K562 (cell line): ENCODE data around the gene VILL. TPM values are rescaled to one million over a fixed set of nuclear protein-coding genes. Genes with fewer than 3 reads are reported as not detected.

Experiments used
- ATF7 ChIP-seq: fragments of 450-650 bp; IDR thresholded peaks from 2 replicates; pipeline ENCODE4 v1.7.1; 2014; ENCODE audit warnings: mild to moderate bottlenecking, moderate library complexity
- CAMTA2 ChIP-seq: fragments of 250-450 bp; sonication (Bioruptor Pico); conservative IDR thresholded peaks from 2 replicates; pipeline ENCODE4 v1.5.1; 2022
- CBFA2T3 ChIP-seq: fragments of 450-650 bp; IDR thresholded peaks from 2 replicates; pipeline ENCODE4 v1.6.1; 2017
- ELF2 ChIP-seq: fragments of 250-450 bp; sonication (Bioruptor Pico); IDR thresholded peaks from 2 replicates; pipeline ENCODE4 v1.5.0; 2021; ENCODE audit warnings: mild to moderate bottlenecking
- HIVEP1 ChIP-seq: fragments of 250-450 bp; sonication (Bioruptor Pico); IDR thresholded peaks from 2 replicates; pipeline ENCODE4 v1.4.0; 2020; ENCODE audit warnings: mild to moderate bottlenecking
- JUNB ChIP-seq: fragments of 450-650 bp; formaldehyde crosslinking; conservative IDR thresholded peaks from 2 replicates; pipeline ENCODE4 v1.4.0; 2020; ENCODE audit warnings: mild to moderate bottlenecking
- KDM5B ChIP-seq: fragments of 200-600 bp; sonication (generic); IDR thresholded peaks from 2 replicates; pipeline ENCODE4 v1.6.1; 2012; ENCODE audit warnings: low read depth, mild to moderate bottlenecking, moderate library complexity, low read length, control low read depth, inconsistent platforms; ENCODE audit not compliant: insufficient replicate concordance
- MAFK ChIP-seq: IDR thresholded peaks from 2 replicates; pipeline ENCODE4 v1.6.1; 2011; ENCODE audit warnings: low read length, improper control_type of control experiment
- MEIS2 ChIP-seq: fragments of 450-650 bp; IDR thresholded peaks from 2 replicates; pipeline ENCODE4 v1.6.1; 2014; ENCODE audit warnings: mild to moderate bottlenecking; ENCODE audit not compliant: partially characterized antibody
- SMAD4 ChIP-seq: fragments of 250-450 bp; sonication (Bioruptor Pico); conservative IDR thresholded peaks from 2 replicates; pipeline ENCODE4 v1.8.0; 2021; ENCODE audit warnings: inconsistent platforms, mild to moderate bottlenecking, moderate library complexity
- SMARCE1 ChIP-seq: fragments of 450-650 bp; IDR thresholded peaks from 2 replicates; pipeline ENCODE4 v1.7.1; 2016; ENCODE audit warnings: mild to moderate bottlenecking
- SNRNP70 ChIP-seq: fragments of 200-400 bp; formaldehyde crosslinking; optimal IDR thresholded peaks from 2 replicates; pipeline ENCODE3; 2017; ENCODE audit warnings: low read depth, low read length
- TAF1 ChIP-seq: IDR thresholded peaks from 2 replicates; pipeline ENCODE4 v1.6.1; 2011; ENCODE audit warnings: mild to moderate bottlenecking, low read length, moderate library complexity; ENCODE audit not compliant: insufficient read depth, control insufficient read depth, severe bottlenecking; ENCODE audit errors: extremely low read depth
- TBP ChIP-seq: optimal IDR thresholded peaks from 2 replicates; pipeline ENCODE3; 2011; ENCODE audit warnings: low read depth, low read length, improper control_type of control experiment
- YY1 ChIP-seq, 3 experiments: IDR thresholded peaks; 2 replicates each; pipeline ENCODE4 v1.6.1; 2011; ENCODE audit warnings: low read length in 2 of 3, mild to moderate bottlenecking in 2 of 3, moderate library complexity in 2 of 3, borderline replicate concordance in 1 of 3, control low read depth in 1 of 3, low read depth in 1 of 3; ENCODE audit not compliant: insufficient read depth in 3 of 3, insufficient replicate concordance in 2 of 3, control insufficient read depth in 1 of 3, insufficient read length in 1 of 3; ENCODE audit errors: extremely low read depth in 1 of 3
- ZNF124 ChIP-seq: sonication (generic); formaldehyde crosslinking; IDR thresholded peaks from 2 replicates; pipeline ENCODE4 v1.8.1; 2022; ENCODE audit warnings: missing genetic modification reagents
- ZNF354B ChIP-seq: fragments of 250-450 bp; sonication (Bioruptor Pico); IDR thresholded peaks from 2 replicates; pipeline ENCODE4 v1.4.0; 2020
- ZNF589 ChIP-seq: fragments of 200-800 bp; sonication (Bioruptor generic); IDR thresholded peaks from 2 replicates; pipeline ENCODE4 v1.6.1; 2016; ENCODE audit warnings: low read depth, missing genetic modification characterization, missing compliant biosample characterization
- ZNF766 ChIP-seq: fragments of 200-800 bp; sonication (Bioruptor generic); conservative IDR thresholded peaks from 2 replicates; pipeline ENCODE4 v1.6.1; 2016; ENCODE audit warnings: missing genetic modification characterization, missing compliant biosample characterization
- ZNF79 ChIP-seq: fragments of 250-450 bp; sonication (Bioruptor Pico); IDR thresholded peaks from 2 replicates; pipeline ENCODE4 v1.4.0; 2020; ENCODE audit warnings: low read depth, mild to moderate bottlenecking, moderate library complexity
- polyA plus RNA-seq, 8 experiments: library from polyadenylated mRNA; depleted of rRNA in 4 of 8; stranded (reverse) in 5 of 8; unstranded in 3 of 8; fragments of >200 nt; fragmentation: Nextera tagmentation in 2 of 8; fragmentation: Illumina TruSeq in 1 of 8; extraction: Ambion mirVana in 2 of 8; extraction: Trizol in 1 of 8; gene quantifications; 2 replicates each; pipeline versions ENCODE4 v1.2.1 to v1.2.3, GENCODE V29; 2011 to 2014; ENCODE audit warnings: inconsistent platforms in 1 of 8, missing spikeins in 1 of 8
- total RNA-seq, 7 experiments: library from RNA; depleted of rRNA in 6 of 7; stranded (reverse); fragments of >200 nt in 6 of 7; fragmentation: Illumina TruSeq in 2 of 7; extraction: Trizol in 2 of 7; gene quantifications; 2 replicates each; pipeline versions ENCODE4 v1.2.1 to v1.2.3, GENCODE V29; 2011 to 2021; ENCODE audit warnings: low replicate concordance in 1 of 7
- TF ChIP-seq, protein P1 (sequence below), 2 experiments: IDR thresholded peaks; 2 replicates each; pipeline ENCODE4 v1.6.1; 2012; ENCODE audit warnings: improper control_type of control experiment in 2 of 2, low read depth in 2 of 2, low read length in 2 of 2, borderline replicate concordance in 1 of 2
- TF ChIP-seq, protein P2 (sequence below), 2 experiments: fragments of 450-650 bp; IDR thresholded peaks; 2 replicates each; pipeline ENCODE4 v1.6.1; 2018; ENCODE audit warnings: mild to moderate bottlenecking in 2 of 2, low read depth in 1 of 2; ENCODE audit not compliant: partially characterized antibody in 2 of 2

VILL gene
- total and polyA plus RNA-seq, 9 of the 15 experiments (the other 6 are each of a cell fraction or from before 2014, with no cell fraction given), result 0.11 to 16.0 (median 8.8) TPM

DNA sequence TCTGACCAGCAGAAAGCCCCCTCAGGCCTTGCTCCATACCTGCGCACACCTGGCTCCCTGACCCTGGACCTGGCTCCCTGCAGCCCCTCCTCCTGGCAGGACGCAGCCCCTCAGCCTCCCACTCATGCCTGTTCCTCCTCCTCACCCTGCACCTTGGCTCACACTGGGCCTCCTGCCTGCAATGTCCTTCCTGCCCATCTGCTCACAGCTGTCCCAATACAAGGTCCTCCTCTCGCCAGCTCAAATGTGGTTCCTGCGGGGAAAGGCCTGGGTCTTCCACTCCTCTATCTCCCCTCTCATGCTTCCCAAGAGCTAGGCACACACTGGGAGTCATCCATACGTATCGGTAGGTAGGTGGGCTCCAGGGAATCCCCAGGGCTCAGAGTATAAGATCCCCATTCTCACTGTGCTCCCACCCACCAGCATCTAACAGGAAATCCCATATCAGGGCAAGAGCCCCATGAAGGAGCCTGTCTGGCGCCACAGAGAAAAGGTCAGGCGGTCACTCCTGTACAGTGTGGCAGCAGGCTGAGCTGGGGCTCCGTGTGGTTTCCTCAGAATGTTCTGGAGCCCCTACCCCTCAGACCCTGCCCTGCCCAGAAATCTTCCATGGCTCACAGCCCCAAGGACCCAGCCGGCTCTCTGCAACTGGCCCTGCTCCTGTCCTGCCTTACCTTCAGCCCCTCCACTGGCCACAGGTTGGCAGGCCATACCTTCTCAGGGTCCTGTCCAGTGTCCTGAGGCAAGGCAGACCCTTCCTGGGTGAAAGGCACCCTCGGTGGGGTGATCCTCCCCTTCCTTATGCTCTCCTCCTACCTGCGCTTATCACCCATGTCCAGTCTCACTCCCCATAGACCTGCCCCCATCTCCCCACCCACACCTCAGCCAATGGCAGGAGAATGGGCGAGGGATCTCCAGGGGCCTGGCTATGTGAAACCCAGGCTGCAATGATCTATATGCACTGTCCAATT, 28.0 kb downstream of the VILL start (continued):
- TF ChIP-seq MAFK (no peak), SNRNP70 (no peak), YY1 (IDR thresholded peaks at IDR 0.05; ENCODE audit: borderline replicate concordance in 1 of 3, control insufficient read depth in 1 of 3, extremely low read depth in 1 of 3, insufficient read depth in 3 of 3, insufficient read length in 1 of 3, insufficient replicate concordance in 2 of 3, low read depth in 1 of 3, low read length in 2 of 3) (peak in 1 of 3 experiments; percentile 60), ZNF79 (CRISPR knock-in tag) (no peak), ZNF124 (no peak), ZNF354B (no peak), CAMTA2 (CRISPR knock-in tag) (no peak), SMARCE1 (peak; percentile 66), ELF2 (no peak), TAF1 (peak; percentile 27), HIVEP1 (no peak), KDM5B (peak; percentile 32), MEIS2 (no peak), ATF7 (no peak), ZNF589 (CRISPR knock-in tag) (no peak), CBFA2T3 (peak; percentile 84), JUNB (CRISPR knock-in tag) (no peak), SMAD4 (peak; percentile 42), ZNF766 (no peak), TBP (peak; percentile 71)
- TF ChIP-seq, protein P1, sequence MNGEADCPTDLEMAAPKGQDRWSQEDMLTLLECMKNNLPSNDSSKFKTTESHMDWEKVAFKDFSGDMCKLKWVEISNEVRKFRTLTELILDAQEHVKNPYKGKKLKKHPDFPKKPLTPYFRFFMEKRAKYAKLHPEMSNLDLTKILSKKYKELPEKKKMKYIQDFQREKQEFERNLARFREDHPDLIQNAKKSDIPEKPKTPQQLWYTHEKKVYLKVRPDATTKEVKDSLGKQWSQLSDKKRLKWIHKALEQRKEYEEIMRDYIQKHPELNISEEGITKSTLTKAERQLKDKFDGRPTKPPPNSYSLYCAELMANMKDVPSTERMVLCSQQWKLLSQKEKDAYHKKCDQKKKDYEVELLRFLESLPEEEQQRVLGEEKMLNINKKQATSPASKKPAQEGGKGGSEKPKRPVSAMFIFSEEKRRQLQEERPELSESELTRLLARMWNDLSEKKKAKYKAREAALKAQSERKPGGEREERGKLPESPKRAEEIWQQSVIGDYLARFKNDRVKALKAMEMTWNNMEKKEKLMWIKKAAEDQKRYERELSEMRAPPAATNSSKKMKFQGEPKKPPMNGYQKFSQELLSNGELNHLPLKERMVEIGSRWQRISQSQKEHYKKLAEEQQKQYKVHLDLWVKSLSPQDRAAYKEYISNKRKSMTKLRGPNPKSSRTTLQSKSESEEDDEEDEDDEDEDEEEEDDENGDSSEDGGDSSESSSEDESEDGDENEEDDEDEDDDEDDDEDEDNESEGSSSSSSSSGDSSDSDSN (IDR thresholded peaks at IDR 0.05; ENCODE audit: borderline replicate concordance in 1 of 2, low read depth in 2 of 2, low read length in 2 of 2), result peak in 1 of 2 experiments; percentile 41; a peak in 1 of 4 replicates
- TF ChIP-seq, protein P2, sequence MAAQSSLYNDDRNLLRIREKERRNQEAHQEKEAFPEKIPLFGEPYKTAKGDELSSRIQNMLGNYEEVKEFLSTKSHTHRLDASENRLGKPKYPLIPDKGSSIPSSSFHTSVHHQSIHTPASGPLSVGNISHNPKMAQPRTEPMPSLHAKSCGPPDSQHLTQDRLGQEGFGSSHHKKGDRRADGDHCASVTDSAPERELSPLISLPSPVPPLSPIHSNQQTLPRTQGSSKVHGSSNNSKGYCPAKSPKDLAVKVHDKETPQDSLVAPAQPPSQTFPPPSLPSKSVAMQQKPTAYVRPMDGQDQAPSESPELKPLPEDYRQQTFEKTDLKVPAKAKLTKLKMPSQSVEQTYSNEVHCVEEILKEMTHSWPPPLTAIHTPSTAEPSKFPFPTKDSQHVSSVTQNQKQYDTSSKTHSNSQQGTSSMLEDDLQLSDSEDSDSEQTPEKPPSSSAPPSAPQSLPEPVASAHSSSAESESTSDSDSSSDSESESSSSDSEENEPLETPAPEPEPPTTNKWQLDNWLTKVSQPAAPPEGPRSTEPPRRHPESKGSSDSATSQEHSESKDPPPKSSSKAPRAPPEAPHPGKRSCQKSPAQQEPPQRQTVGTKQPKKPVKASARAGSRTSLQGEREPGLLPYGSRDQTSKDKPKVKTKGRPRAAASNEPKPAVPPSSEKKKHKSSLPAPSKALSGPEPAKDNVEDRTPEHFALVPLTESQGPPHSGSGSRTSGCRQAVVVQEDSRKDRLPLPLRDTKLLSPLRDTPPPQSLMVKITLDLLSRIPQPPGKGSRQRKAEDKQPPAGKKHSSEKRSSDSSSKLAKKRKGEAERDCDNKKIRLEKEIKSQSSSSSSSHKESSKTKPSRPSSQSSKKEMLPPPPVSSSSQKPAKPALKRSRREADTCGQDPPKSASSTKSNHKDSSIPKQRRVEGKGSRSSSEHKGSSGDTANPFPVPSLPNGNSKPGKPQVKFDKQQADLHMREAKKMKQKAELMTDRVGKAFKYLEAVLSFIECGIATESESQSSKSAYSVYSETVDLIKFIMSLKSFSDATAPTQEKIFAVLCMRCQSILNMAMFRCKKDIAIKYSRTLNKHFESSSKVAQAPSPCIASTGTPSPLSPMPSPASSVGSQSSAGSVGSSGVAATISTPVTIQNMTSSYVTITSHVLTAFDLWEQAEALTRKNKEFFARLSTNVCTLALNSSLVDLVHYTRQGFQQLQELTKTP (IDR thresholded peaks at IDR 0.05; ENCODE audit: low read depth in 1 of 2, partially characterized antibody in 2 of 2), result no peak
